ENCODE data around the gene RAB17. TPM values are rescaled to one million over a fixed set of nuclear protein-coding genes. Genes with fewer than 3 reads are reported as not detected.

RAB17 gene
- total RNA-seq, 1 experiment from 2014 or later = 23.6 TPM

DNA sequence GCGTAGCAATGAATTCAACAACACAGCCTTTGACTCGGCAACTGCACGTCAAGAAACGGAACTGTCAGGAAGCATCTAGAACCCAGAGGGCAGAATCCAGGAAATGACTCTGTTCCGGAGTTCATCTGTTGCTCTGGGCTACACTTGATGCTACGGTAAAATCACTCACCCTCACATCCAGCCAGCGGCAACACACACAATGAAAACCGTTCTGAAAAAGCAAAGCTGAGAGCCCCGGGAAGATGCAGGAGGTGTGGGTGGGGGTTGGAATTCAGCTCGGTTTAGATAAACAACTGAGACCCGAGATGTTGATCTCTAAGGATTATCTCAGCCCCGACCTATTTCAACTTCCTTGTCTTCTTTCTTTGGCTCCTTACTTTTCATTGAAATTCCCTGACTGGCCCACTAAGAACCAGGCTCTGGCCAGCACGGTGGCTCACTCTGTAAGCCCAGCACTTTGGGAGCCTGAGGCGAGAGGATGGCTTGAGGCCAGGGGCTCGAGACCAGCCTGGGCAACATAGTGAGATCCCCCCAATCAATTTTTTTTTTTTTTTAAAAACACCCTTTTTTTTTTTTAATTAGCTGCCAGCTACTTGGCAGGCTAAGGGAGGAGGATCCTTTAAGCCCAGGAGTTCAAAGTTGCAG lies 13.3 kb upstream of the RAB17 start:
- Histone ChIP-seq H3K27me3 (ENCODE audit: control insufficient read depth, insufficient read depth, low read length) (no peaks in the 10 kb centered on the region), H3K4me3 (ENCODE audit: low read depth in 2 of 2, low read length in 2 of 2) (no peak overlapping the region; a peak in 1 of 4 replicates), H3K27ac (ENCODE audit: low read length) (peak overlapping the region; percentile 32; the same call in 1 of the 2 replicates), H3K9me3 (ENCODE audit: control insufficient read depth, insufficient read depth, low read depth, low read length) (no peaks in the 10 kb centered on the region), H3K4me1 (ENCODE audit: control insufficient read depth, insufficient read depth, low read length) (peaks cover 7% of the 10 kb centered on the region), H3K36me3 (ENCODE audit: control insufficient read depth, insufficient read depth, low read length) (no peaks in the 10 kb centered on the region)
- CTCF ChIA-PET = interaction anchor here (0.7 to 1.4 kb wide), 4 partner anchors 18 to 137 kb away, joined by 3 to 5 read pairs (median 4); no protein-coding TSS in a partner anchor
- peak; percentile 69 for ATAC-seq
- intact Hi-C loops (cut with micrococcal nuclease; ENCODE audit: unreplicated experiment) = no loop called here
- in situ Hi-C loops (cut with HindIII; ENCODE audit: low pct_unique_long_range_greater_than_20kb, low sequenced_read_pairs) = no loop called here
- POLR2A ChIA-PET = no interaction called here
- no peak for DNase-seq (ENCODE audit: low read depth, low spot score)
- no TSS peak for BruUV-seq (replicated peaks)
- TF ChIP-seq, protein P1, sequence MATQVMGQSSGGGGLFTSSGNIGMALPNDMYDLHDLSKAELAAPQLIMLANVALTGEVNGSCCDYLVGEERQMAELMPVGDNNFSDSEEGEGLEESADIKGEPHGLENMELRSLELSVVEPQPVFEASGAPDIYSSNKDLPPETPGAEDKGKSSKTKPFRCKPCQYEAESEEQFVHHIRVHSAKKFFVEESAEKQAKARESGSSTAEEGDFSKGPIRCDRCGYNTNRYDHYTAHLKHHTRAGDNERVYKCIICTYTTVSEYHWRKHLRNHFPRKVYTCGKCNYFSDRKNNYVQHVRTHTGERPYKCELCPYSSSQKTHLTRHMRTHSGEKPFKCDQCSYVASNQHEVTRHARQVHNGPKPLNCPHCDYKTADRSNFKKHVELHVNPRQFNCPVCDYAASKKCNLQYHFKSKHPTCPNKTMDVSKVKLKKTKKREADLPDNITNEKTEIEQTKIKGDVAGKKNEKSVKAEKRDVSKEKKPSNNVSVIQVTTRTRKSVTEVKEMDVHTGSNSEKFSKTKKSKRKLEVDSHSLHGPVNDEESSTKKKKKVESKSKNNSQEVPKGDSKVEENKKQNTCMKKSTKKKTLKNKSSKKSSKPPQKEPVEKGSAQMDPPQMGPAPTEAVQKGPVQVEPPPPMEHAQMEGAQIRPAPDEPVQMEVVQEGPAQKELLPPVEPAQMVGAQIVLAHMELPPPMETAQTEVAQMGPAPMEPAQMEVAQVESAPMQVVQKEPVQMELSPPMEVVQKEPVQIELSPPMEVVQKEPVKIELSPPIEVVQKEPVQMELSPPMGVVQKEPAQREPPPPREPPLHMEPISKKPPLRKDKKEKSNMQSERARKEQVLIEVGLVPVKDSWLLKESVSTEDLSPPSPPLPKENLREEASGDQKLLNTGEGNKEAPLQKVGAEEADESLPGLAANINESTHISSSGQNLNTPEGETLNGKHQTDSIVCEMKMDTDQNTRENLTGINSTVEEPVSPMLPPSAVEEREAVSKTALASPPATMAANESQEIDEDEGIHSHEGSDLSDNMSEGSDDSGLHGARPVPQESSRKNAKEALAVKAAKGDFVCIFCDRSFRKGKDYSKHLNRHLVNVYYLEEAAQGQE (IDR thresholded peaks at IDR 0.05; ENCODE audit: insufficient read depth in 1 of 2, low read depth in 2 of 2, low read length in 1 of 2) = no peak

GRCh38 chr2:237603049-237603717 lies 12.6 kb upstream of the RAB17 start:
- Histone ChIP-seq H3K4me3 (ENCODE audit: low read depth in 2 of 2, low read length in 2 of 2) (no peak overlapping the region; a peak in 1 of 4 replicates), H3K36me3 (ENCODE audit: control insufficient read depth, insufficient read depth, low read length) (no peaks in the 10 kb centered on the region), H3K9me3 (ENCODE audit: control insufficient read depth, insufficient read depth, low read depth, low read length) (no peaks in the 10 kb centered on the region), H3K4me1 (ENCODE audit: control insufficient read depth, insufficient read depth, low read length) (peaks cover 7% of the 10 kb centered on the region), H3K27me3 (ENCODE audit: control insufficient read depth, insufficient read depth, low read length) (no peaks in the 10 kb centered on the region), H3K27ac (ENCODE audit: low read length) (peak overlapping the region; percentile 32; the same call in 1 of the 2 replicates)
- intact Hi-C loops (cut with micrococcal nuclease; ENCODE audit: unreplicated experiment) (no loop called here), in situ Hi-C loops (cut with HindIII; ENCODE audit: low pct_unique_long_range_greater_than_20kb, low sequenced_read_pairs) (no loop called here)
- TF ChIP-seq CTCF (IDR thresholded peaks at IDR 0.05) = no peak
- TF ChIP-seq SIN3A (IDR thresholded peaks at IDR 0.05; ENCODE audit: borderline replicate concordance, insufficient read depth, low read depth, low read length) = no peak
- TF ChIP-seq TCF7L2 (IDR thresholded peaks at IDR 0.05; ENCODE audit: low read depth, low read length) = no peak
- TF ChIP-seq, protein P1 (IDR thresholded peaks at IDR 0.05; ENCODE audit: insufficient read depth in 1 of 2, low read depth in 2 of 2, low read length in 1 of 2) = no peak
- TF ChIP-seq POLR2AphosphoS5 (IDR thresholded peaks at IDR 0.05; ENCODE audit: low read depth, low read length) = no peak
- ATAC-seq (no peak; the same call in 1 of the 2 replicates), DNase-seq (ENCODE audit: low read depth, low spot score) (no peak)
- ChIA-PET CTCF (interaction anchor here (1.2 kb wide), 1 partner anchor 31 kb away, joined by 3 read pairs; no protein-coding TSS in a partner anchor), POLR2A (interaction anchor here (0.9 kb wide), 1 partner anchor 22 kb away, joined by 3 read pairs; no protein-coding TSS in a partner anchor)
- BruUV-seq (replicated peaks) = no TSS peak
